H1 (cell line): ENCODE measurements around the gene FOXP4. TPM values are rescaled to one million over a fixed set of nuclear protein-coding genes. Genes with fewer than 3 reads are reported as not detected.

Experiments
- CTCF ChIA-PET: fragments of 300-600 bp; sonication (Branson Sonifier 250); formaldehyde crosslinking; loops from one replicate; lab custom pipeline; 2021; ENCODE audit not compliant: partially characterized antibody; lab: Charles Lee
- POLR2A ChIA-PET: fragments of 300-600 bp; sonication (Branson Sonifier 250); formaldehyde crosslinking; loops from one replicate; lab custom pipeline; 2021; ENCODE audit warnings: inconsistent platforms; ENCODE audit not compliant: partially characterized antibody; lab: Charles Lee
- DNase-seq, 2 experiments: peaks; one replicate each; pipeline versions ENCODE4 v3.0.0 to v3.0.0-alpha.2; 2010 to 2022; ENCODE audit warnings: low spot score in 2 of 2, low read depth in 1 of 2, mixed read lengths in 1 of 2
- FAIRE-seq: peaks from 2 replicates; lab custom pipeline; 2011; peaks lifted over from hg19 to GRCh38; lab: Jason Lieb, UNC
- H2AFZ ChIP-seq: 2 replicates; pipeline ENCODE4 v1.8.1; 2012; ENCODE audit warnings: low read length, inconsistent platforms
- H2AK5ac ChIP-seq: 2 replicates; pipeline ENCODE4 v1.6.1; 2013; ENCODE audit warnings: low read depth, low read length
- H2BK120ac ChIP-seq: replicated peaks from 2 replicates; pipeline ENCODE3; 2013; ENCODE audit warnings: low read depth, low read length, inconsistent platforms
- H2BK12ac ChIP-seq: 2 replicates; pipeline ENCODE4 v1.6.1; 2013; ENCODE audit warnings: low read depth, low read length
- H2BK15ac ChIP-seq: 2 replicates; pipeline ENCODE4 v1.6.1; 2013; ENCODE audit warnings: low read length
- H2BK20ac ChIP-seq: 2 replicates; pipeline ENCODE4 v1.6.1; 2013; ENCODE audit warnings: low read length
- H2BK5ac ChIP-seq: 2 replicates; pipeline ENCODE4 v1.6.1; 2013; ENCODE audit warnings: low read depth, low read length
- H3K14ac ChIP-seq: 2 replicates; pipeline ENCODE4 v1.6.1; 2013; ENCODE audit warnings: inconsistent platforms; ENCODE audit not compliant: insufficient read length
- H3K18ac ChIP-seq: 2 replicates; pipeline ENCODE4 v1.6.1; 2013; ENCODE audit warnings: low read length; ENCODE audit errors: extremely low read depth
- H3K23ac ChIP-seq: 2 replicates; pipeline ENCODE4 v1.6.1; 2013; ENCODE audit warnings: inconsistent platforms; ENCODE audit not compliant: insufficient read length
- H3K23me2 ChIP-seq: 2 replicates; pipeline ENCODE4 v1.6.1; 2013; ENCODE audit warnings: low read depth, low read length
- H3K27ac ChIP-seq: 2 replicates; pipeline ENCODE4 v1.6.1; 2011; ENCODE audit warnings: low read depth, low read length, inconsistent platforms
- H3K27me3 ChIP-seq, 4 experiments: replicated peaks in 1 of 4; 1 replicate in 1 of 4; 2 replicates in 3 of 4; pipeline versions ENCODE4 v1.6.1 to v1.8.1; 2011 to 2013; ENCODE audit warnings: low read length in 3 of 4, mild to moderate bottlenecking in 3 of 4, inconsistent platforms in 2 of 4, mixed read lengths in 2 of 4, moderate library complexity in 1 of 4; ENCODE audit not compliant: control insufficient read depth in 3 of 4, insufficient read depth in 3 of 4; ENCODE audit errors: extremely low read depth in 1 of 4
- H3K36me3 ChIP-seq, 4 experiments: 2 replicates each; pipeline versions ENCODE4 v1.6.1 to v1.8.1; 2011 to 2013; ENCODE audit warnings: mild to moderate bottlenecking in 4 of 4, low read length in 3 of 4, moderate library complexity in 2 of 4, control low read depth in 1 of 4, inconsistent platforms in 1 of 4; ENCODE audit not compliant: insufficient read depth in 4 of 4, control insufficient read depth in 2 of 4
- H3K4ac ChIP-seq: replicated peaks from 2 replicates; pipeline ENCODE3; 2013; ENCODE audit warnings: low read length, low read depth, mixed read lengths, inconsistent platforms; ENCODE audit not compliant: insufficient read length
- H3K4me1 ChIP-seq, 4 experiments: replicated peaks in 1 of 4; 1 replicate in 1 of 4; 2 replicates in 3 of 4; pipeline versions ENCODE4 v1.6.1 to v1.8.1; 2011 to 2013; ENCODE audit warnings: low read length in 3 of 4, inconsistent platforms in 2 of 4, mixed read lengths in 1 of 4; ENCODE audit not compliant: insufficient read depth in 4 of 4, control insufficient read depth in 3 of 4
- H3K4me2 ChIP-seq, 2 experiments: 2 replicates each; pipeline versions ENCODE4 v1.6.1 to v1.8.1; 2011 to 2013; ENCODE audit warnings: low read depth in 2 of 2, low read length in 2 of 2, control low read depth in 1 of 2, inconsistent platforms in 1 of 2, mild to moderate bottlenecking in 1 of 2; ENCODE audit not compliant: insufficient read depth in 1 of 2
- H3K4me3 ChIP-seq, 4 experiments: fragments of 200-600, 300-600 bp in 1 of 4; sonication (generic), shearing (Covaris generic), sonication (Bioruptor Twin) in 1 of 4; 2 replicates each; pipeline versions ENCODE4 v1.5.1 to v1.8.1; 2011 to 2016; ENCODE audit warnings: low read length in 4 of 4, low read depth in 3 of 4, control low read depth in 2 of 4, inconsistent platforms in 2 of 4, mild to moderate bottlenecking in 2 of 4, mixed read lengths in 1 of 4, moderate library complexity in 1 of 4; ENCODE audit not compliant: insufficient read depth in 2 of 4; ENCODE audit errors: extremely low read depth in 1 of 4
- H3K56ac ChIP-seq: replicated peaks from 2 replicates; pipeline ENCODE3; 2013; ENCODE audit warnings: low read depth, mild to moderate bottlenecking, mixed read lengths, low read length, inconsistent platforms; ENCODE audit not compliant: insufficient read length
- H3K79me1 ChIP-seq: 2 replicates; pipeline ENCODE4 v1.6.1; 2013; ENCODE audit warnings: low read depth, low read length, control low read depth
- H3K79me2 ChIP-seq, 2 experiments: 2 replicates each; pipeline versions ENCODE4 v1.6.1 to v1.8.1; 2012 to 2013; ENCODE audit warnings: low read length in 2 of 2, mild to moderate bottlenecking in 2 of 2, inconsistent platforms in 1 of 2; ENCODE audit not compliant: insufficient read depth in 2 of 2, control insufficient read depth in 1 of 2
- H3K9ac ChIP-seq, 4 experiments: replicated peaks in 1 of 4; 1 replicate in 1 of 4; 2 replicates in 3 of 4; pipeline versions ENCODE4 v1.6.1 to v1.8.1; 2011 to 2013; ENCODE audit warnings: low read depth in 3 of 4, low read length in 3 of 4, control low read depth in 2 of 4, mild to moderate bottlenecking in 2 of 4, moderate library complexity in 2 of 4, inconsistent platforms in 1 of 4; ENCODE audit errors: extremely low read depth in 1 of 4
- H3K9me3 ChIP-seq, 2 experiments: 2 replicates each; pipeline versions ENCODE4 v1.6.1 to v1.8.1; 2012 to 2013; ENCODE audit warnings: mild to moderate bottlenecking in 2 of 2, moderate library complexity in 2 of 2, control low read depth in 1 of 2, inconsistent platforms in 1 of 2, low read depth in 1 of 2, low read length in 1 of 2, mixed read lengths in 1 of 2; ENCODE audit not compliant: insufficient read depth in 2 of 2
- H4K20me1 ChIP-seq, 2 experiments: replicated peaks in 1 of 2; 2 replicates each; pipeline versions ENCODE3 to v1.8.1; 2011 to 2013; ENCODE audit warnings: inconsistent platforms in 2 of 2, low read length in 2 of 2, mild to moderate bottlenecking in 1 of 2; ENCODE audit not compliant: insufficient read depth in 2 of 2, control insufficient read depth in 1 of 2
- H4K5ac ChIP-seq: 2 replicates; pipeline ENCODE4 v1.6.1; 2013; ENCODE audit warnings: low read length, low read depth, mixed read lengths, inconsistent platforms; ENCODE audit not compliant: insufficient read length
- H4K8ac ChIP-seq: 2 replicates; pipeline ENCODE4 v1.8.0; 2013; ENCODE audit warnings: mild to moderate bottlenecking, moderate library complexity, low read length, inconsistent platforms; ENCODE audit not compliant: insufficient read depth; ENCODE audit errors: extremely low read depth
- H4K91ac ChIP-seq: replicated peaks from 2 replicates; pipeline ENCODE3; 2013; ENCODE audit warnings: low read length, mixed read lengths, inconsistent platforms; ENCODE audit not compliant: insufficient read length
- BCL11A ChIP-seq, 2 experiments: IDR thresholded peaks; one replicate each; pipeline ENCODE4 v1.6.1; 2011; ENCODE audit warnings: low read depth in 2 of 2, low read length in 2 of 2, mild to moderate bottlenecking in 2 of 2
- CTBP2 ChIP-seq: IDR thresholded peaks from 2 replicates; pipeline ENCODE4 v1.7.0; 2011; ENCODE audit warnings: borderline replicate concordance, mild to moderate bottlenecking, moderate library complexity, mixed read lengths, low read length; ENCODE audit not compliant: insufficient read depth, insufficient read length
- E2F6 ChIP-seq: IDR thresholded peaks from 2 replicates; pipeline ENCODE4 v1.6.1; 2012; ENCODE audit warnings: inconsistent platforms
- GTF2F1 ChIP-seq: IDR thresholded peaks from 2 replicates; pipeline ENCODE4 v1.6.1; 2012; ENCODE audit warnings: low read depth, low read length, improper control_type of control experiment, borderline replicate concordance
- HDAC6 ChIP-seq: IDR thresholded peaks from one replicate; pipeline ENCODE4 v1.7.1; 2012; ENCODE audit warnings: low read depth, mild to moderate bottlenecking, inconsistent platforms, low read length, moderate library complexity
- KDM4A ChIP-seq: IDR thresholded peaks from one replicate; pipeline ENCODE4 v1.7.1; 2012; ENCODE audit warnings: low read depth, mild to moderate bottlenecking, moderate library complexity, low read length, inconsistent platforms; ENCODE audit not compliant: severe bottlenecking
- POLR2A ChIP-seq, 2 experiments: IDR thresholded peaks; 1 replicate in 1 of 2; 2 replicates in 1 of 2; pipeline ENCODE4 v1.6.1; 2011; ENCODE audit warnings: low read depth in 2 of 2, low read length in 2 of 2, mild to moderate bottlenecking in 2 of 2; ENCODE audit errors: control extremely low read depth in 1 of 2
- RAD21 ChIP-seq, 2 experiments: IDR thresholded peaks in 1 of 2; conservative IDR thresholded peaks in 1 of 2; 2 replicates each; pipeline ENCODE4 v1.6.1; 2011; ENCODE audit warnings: low read depth in 2 of 2, low read length in 2 of 2, improper control_type of control experiment in 1 of 2, inconsistent platforms in 1 of 2, mild to moderate bottlenecking in 1 of 2, moderate library complexity in 1 of 2
- SP4 ChIP-seq: IDR thresholded peaks from 2 replicates; pipeline ENCODE4 v1.6.1; 2012; ENCODE audit warnings: low read length, inconsistent platforms
- USF2 ChIP-seq: IDR thresholded peaks from 2 replicates; pipeline ENCODE4 v1.6.1; 2011; ENCODE audit warnings: low read length, improper control_type of control experiment
- WGBS, 2 experiments: shearing (Covaris generic) in 1 of 2; methylation state at CpG; one replicate each; pipeline versions ENCODE4 v1.1.6 to v1.1.7; 2013 to 2015; ENCODE audit warnings: low lambda C conversion rate in 2 of 2, mixed read lengths in 2 of 2, inconsistent platforms in 1 of 2, low coverage in 1 of 2, missing lambda C conversion rate in 1 of 2; ENCODE audit not compliant: insufficient replicate concordance in 2 of 2, insufficient coverage in 1 of 2, insufficient read length in 1 of 2; ENCODE audit errors: extremely low coverage in 1 of 2, missing lambda C conversion rate in 1 of 2; 5-methylcytosine and 5-hydroxymethylcytosine counted together
- polyA plus RNA-seq, 7 experiments: library from polyadenylated mRNA; depleted of rRNA in 3 of 7; stranded (reverse) in 5 of 7; unstranded in 2 of 7; fragments of >200 nt in 5 of 7; fragments of 200-250 nt in 2 of 7; gene quantifications; 1 replicate in 5 of 7; 2 replicates in 1 of 7; 4 replicates in 1 of 7; pipeline versions ENCODE4 v1.2.1 to v1.2.3, GENCODE V29; 2011 to 2013; ENCODE audit warnings: missing spikeins in 2 of 7, mixed read lengths in 2 of 7
- total RNA-seq: library from RNA; stranded (reverse); fragmentation: NEBNext Ultra II Directional; extraction: Animal tissue kit (Norgen Biotek cat#: 25700); gene quantifications from 2 replicates; pipeline ENCODE4 v1.2.1, GENCODE V29; 2021

The FOXP4 gene
- total and polyA plus RNA-seq, 2 of the 8 experiments (the other 6 are each of a cell fraction or from before 2014, with no cell fraction given): 4.8 to 13.3 TPM

GRCh38 chr6:41622206-41622988, 76.2 kb downstream of the FOXP4 start:
- Histone ChIP-seq H3K27me3 (no peaks in the 10 kb centered on the region), H3K4me1 (no peaks in the 10 kb centered on the region; a peak in 2 of 7 replicates), H2BK120ac (no peak overlapping the region), H3K9ac (no peak overlapping the region), H2AK5ac (no peak overlapping the region), H3K4me3 (no peak overlapping the region), H3K27ac (no peak overlapping the region), H2BK5ac (no peak overlapping the region), H2AFZ (no peak overlapping the region), H2BK12ac (no peak overlapping the region), H3K79me1 (no peaks in the 10 kb centered on the region), H3K36me3 (no peaks in the 10 kb centered on the region), H3K79me2 (no peaks in the 10 kb centered on the region), H4K91ac (no peak overlapping the region), H4K8ac (no peak overlapping the region), H3K4ac (no peak overlapping the region), H3K23ac (no peak overlapping the region), H3K9me3 (peaks cover 0 to 3% of the 10 kb centered on the region in 2 experiments; a peak in 2 of 4 replicates), H3K18ac (no peak overlapping the region), H2BK20ac (no peak overlapping the region), H4K20me1 (no peaks in the 10 kb centered on the region), H2BK15ac (no peak overlapping the region), H4K5ac (no peak overlapping the region), H3K14ac (no peak overlapping the region), H3K23me2 (no peaks in the 10 kb centered on the region), H3K4me2 (no peak overlapping the region), H3K56ac (no peak overlapping the region)
- POLR2A ChIA-PET: interaction anchor here (0.6 kb wide), 1 partner anchor 16 kb away, joined by 3 read pairs; no protein-coding TSS in a partner anchor
- DNase-seq: no peak
- CTCF ChIA-PET: interaction anchor here (0.7 to 2.8 kb wide), 8 partner anchors 12 to 254 kb away, joined by 3 to 12 read pairs (median 3); no protein-coding TSS in a partner anchor
- WGBS, 2 experiments: 78% methylated on average over 3 of the region's 3 CpGs; no CpG with 5 or more reads in 1 of the 2 experiments
- FAIRE-seq: no peak
- TF ChIP-seq USF2 (no peak), BCL11A (IDR thresholded peaks at IDR 0.05; ENCODE audit: low read depth in 2 of 2, low read length in 2 of 2) (no peak), HDAC6 (no peak), CTBP2 (no peak), SP4 (no peak), GTF2F1 (no peak), RAD21 (IDR thresholded peaks at IDR 0.05 in 1 of 2, conservative IDR thresholded peaks at IDR 0.05 in 1 of 2; ENCODE audit: low read depth in 2 of 2, low read length in 2 of 2) (no peak), E2F6 (no peak), KDM4A (no peak), POLR2A (IDR thresholded peaks at IDR 0.05; ENCODE audit: control extremely low read depth in 1 of 2, low read depth in 2 of 2, low read length in 2 of 2) (no peak)
